Small intestine (tissue), 7 donors: Measurements from ENCODE around the gene ADAMTS8. TPM values are rescaled to one million over a fixed set of nuclear protein-coding genes. Genes with fewer than 3 reads are reported as not detected.

ENCODE experiments used
- DNase-seq, 2 donors: peaks; one replicate each; pipeline versions ENCODE4 v3.0.0 to v3.0.0-alpha.2; 2013
- FAIRE-seq: peaks from 2 replicates; lab custom pipeline; 2012; peaks lifted over from hg19 to GRCh38; lab: Jason Lieb, UNC
- H3K27ac ChIP-seq, 3 donors: one replicate each; pipeline ENCODE4 v1.5.1; 2013; ENCODE audit warnings: low read length in 2 of 3, mild to moderate bottlenecking in 2 of 3, control low read depth in 1 of 3, inconsistent platforms in 1 of 3, low read depth in 1 of 3, moderate library complexity in 1 of 3
- H3K27me3 ChIP-seq, 3 donors: one replicate each; pipeline ENCODE4 v1.6.1; 2013; ENCODE audit warnings: low read length in 3 of 3, inconsistent platforms in 1 of 3; ENCODE audit not compliant: control insufficient read depth in 3 of 3, insufficient read depth in 3 of 3
- H3K36me3 ChIP-seq, 3 donors: one replicate each; pipeline ENCODE4 v1.6.1; 2013; ENCODE audit warnings: low read length in 3 of 3, inconsistent platforms in 1 of 3, low read depth in 1 of 3, mild to moderate bottlenecking in 1 of 3, moderate library complexity in 1 of 3; ENCODE audit not compliant: control insufficient read depth in 3 of 3, insufficient read depth in 2 of 3
- H3K4me1 ChIP-seq, 3 donors: one replicate each; pipeline ENCODE4 v1.6.1; 2013; ENCODE audit warnings: low read length in 2 of 3, inconsistent platforms in 1 of 3, low read depth in 1 of 3, mild to moderate bottlenecking in 1 of 3, moderate library complexity in 1 of 3; ENCODE audit not compliant: control insufficient read depth in 3 of 3, insufficient read depth in 2 of 3
- H3K4me3 ChIP-seq, 3 donors: one replicate each; pipeline ENCODE4 v1.5.1; 2013; ENCODE audit warnings: low read length in 3 of 3, control low read depth in 1 of 3, inconsistent platforms in 1 of 3, low read depth in 1 of 3, mild to moderate bottlenecking in 1 of 3, moderate library complexity in 1 of 3
- H3K9me3 ChIP-seq, 2 donors: one replicate each; pipeline ENCODE4 v1.6.1; 2013; ENCODE audit warnings: low read depth in 1 of 2, low read length in 1 of 2; ENCODE audit not compliant: control insufficient read depth in 2 of 2, insufficient read depth in 1 of 2
- WGBS, 3 donors: extraction: QIAGEN DNeasy Blood & Tissue Kit; methylation state at CpG; one replicate each; pipeline ENCODE4 v1.1.7; 2013; 5-methylcytosine and 5-hydroxymethylcytosine counted together
- polyA plus RNA-seq, 4 donors: library from polyadenylated mRNA; stranded (reverse) in 3 of 4; unstranded in 1 of 4; fragments of 200-250 nt in 3 of 4; fragments of 120-200 nt in 1 of 4; gene quantifications; one replicate each; pipeline versions ENCODE4 v1.2.1 to v1.2.3, GENCODE V29; 2013
- donor health status: healthy with polysubstance abuse.
- donor health status: control.
- donor health status: control.
- donor health status: Bipolar disorder and iron deficiency.
- donor health status: healthy.

ADAMTS8 gene
- polyA plus RNA-seq, 4 donors = 0.95 to 1.9 TPM; not detected in 2

GRCh38 chr11:130473795-130474377, 45.5 kb upstream of the ADAMTS8 start:
- Histone ChIP-seq H3K36me3 (peaks cover 0 to 54% (median 0%) of the 10 kb centered on the region in 3 donors), H3K4me3 (no peak overlapping the region), H3K9me3 (no peaks in the 10 kb centered on the region), H3K4me1 (peaks cover 0 to 14% (median 0%) of the 10 kb centered on the region in 3 donors), H3K27me3 (no peaks in the 10 kb centered on the region), H3K27ac (no peak overlapping the region)
- no peak for FAIRE-seq
- DNase-seq = no peak
- 85 to 91% (median 87%) methylated on average over 20 to 21 of the region's 21 CpGs for WGBS, 3 donors

DNA sequence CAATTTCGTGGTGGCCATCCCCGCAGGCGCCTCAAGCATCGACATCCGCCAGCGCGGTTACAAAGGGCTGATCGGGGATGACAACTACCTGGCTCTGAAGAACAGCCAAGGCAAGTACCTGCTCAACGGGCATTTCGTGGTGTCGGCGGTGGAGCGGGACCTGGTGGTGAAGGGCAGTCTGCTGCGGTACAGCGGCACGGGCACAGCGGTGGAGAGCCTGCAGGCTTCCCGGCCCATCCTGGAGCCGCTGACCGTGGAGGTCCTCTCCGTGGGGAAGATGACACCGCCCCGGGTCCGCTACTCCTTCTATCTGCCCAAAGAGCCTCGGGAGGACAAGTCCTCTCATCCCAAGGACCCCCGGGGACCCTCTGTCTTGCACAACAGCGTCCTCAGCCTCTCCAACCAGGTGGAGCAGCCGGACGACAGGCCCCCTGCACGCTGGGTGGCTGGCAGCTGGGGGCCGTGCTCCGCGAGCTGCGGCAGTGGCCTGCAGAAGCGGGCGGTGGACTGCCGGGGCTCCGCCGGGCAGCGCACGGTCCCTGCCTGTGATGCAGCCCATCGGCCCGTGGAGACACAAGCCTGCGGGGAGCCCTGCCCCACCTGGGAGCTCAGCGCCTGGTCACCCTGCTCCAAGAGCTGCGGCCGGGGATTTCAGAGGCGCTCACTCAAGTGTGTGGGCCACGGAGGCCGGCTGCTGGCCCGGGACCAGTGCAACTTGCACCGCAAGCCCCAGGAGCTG, 44.8 kb upstream of the ADAMTS8 start:
- Histone ChIP-seq H3K27ac (no peak overlapping the region), H3K4me3 (no peak overlapping the region), H3K36me3 (peaks cover 0 to 54% (median 0%) of the 10 kb centered on the region in 3 donors), H3K4me1 (peaks cover 0 to 9% (median 0%) of the 10 kb centered on the region in 3 donors), H3K9me3 (no peaks in the 10 kb centered on the region), H3K27me3 (no peaks in the 10 kb centered on the region)
- FAIRE-seq (no peak), DNase-seq (no peak)
- 94 to 96% (median 95%) methylated on average over 41 to 52 of the region's 52 CpGs for WGBS, 3 donors

- Histone ChIP-seq H3K36me3 (peaks cover 0 to 54% (median 0%) of the 10 kb centered on the region in 3 donors), H3K27me3 (no peaks in the 10 kb centered on the region), H3K4me1 (peaks cover 0 to 2% (median 0%) of the 10 kb centered on the region in 3 donors), H3K27ac (no peak overlapping the region), H3K9me3 (no peaks in the 10 kb centered on the region), H3K4me3 (no peak overlapping the region)
- FAIRE-seq (no peak), DNase-seq (no peak)
- WGBS, 3 donors = 86 to 93% (median 92%) methylated on average over 7 of the region's 7 CpGs
Observed at GRCh38 chr11:130472434-130472961, 44.1 kb upstream of the ADAMTS8 start.

- FAIRE-seq = no peak
- 82 to 91% (median 90%) methylated on average over 11 of the region's 11 CpGs for WGBS, 3 donors
- Histone ChIP-seq H3K27me3 (no peaks in the 10 kb centered on the region), H3K9me3 (no peaks in the 10 kb centered on the region), H3K4me1 (no peaks in the 10 kb centered on the region), H3K4me3 (no peak overlapping the region), H3K36me3 (peaks cover 0 to 56% (median 0%) of the 10 kb centered on the region in 3 donors), H3K27ac (no peak overlapping the region)
- DNase-seq = no peak
Observed at GRCh38 chr11:130471731-130472433, 43.5 kb upstream of the ADAMTS8 start.

GRCh38 chr11:130470832-130471706, 42.7 kb upstream of the ADAMTS8 start:
- FAIRE-seq = no peak
- no peak for DNase-seq
- Histone ChIP-seq H3K27me3 (no peaks in the 10 kb centered on the region), H3K4me1 (no peaks in the 10 kb centered on the region), H3K4me3 (no peak overlapping the region), H3K36me3 (peaks cover 0 to 57% (median 0%) of the 10 kb centered on the region in 3 donors), H3K9me3 (no peaks in the 10 kb centered on the region), H3K27ac (no peak overlapping the region)
- 91 to 95% (median 94%) methylated on average over 20 of the region's 20 CpGs for WGBS, 3 donors

GRCh38 chr11:130469181-130469580, 40.8 kb upstream of the ADAMTS8 start:
- Histone ChIP-seq H3K36me3 (peaks cover 0 to 52% (median 0%) of the 10 kb centered on the region in 3 donors), H3K4me1 (no peaks in the 10 kb centered on the region), H3K27ac (no peak overlapping the region), H3K4me3 (no peak overlapping the region), H3K9me3 (no peaks in the 10 kb centered on the region), H3K27me3 (no peaks in the 10 kb centered on the region)
- DNase-seq = no peak
- FAIRE-seq = no peak
- 96 to 98% (median 97%) methylated on average over 6 of the region's 6 CpGs for WGBS, 3 donors

DNA sequence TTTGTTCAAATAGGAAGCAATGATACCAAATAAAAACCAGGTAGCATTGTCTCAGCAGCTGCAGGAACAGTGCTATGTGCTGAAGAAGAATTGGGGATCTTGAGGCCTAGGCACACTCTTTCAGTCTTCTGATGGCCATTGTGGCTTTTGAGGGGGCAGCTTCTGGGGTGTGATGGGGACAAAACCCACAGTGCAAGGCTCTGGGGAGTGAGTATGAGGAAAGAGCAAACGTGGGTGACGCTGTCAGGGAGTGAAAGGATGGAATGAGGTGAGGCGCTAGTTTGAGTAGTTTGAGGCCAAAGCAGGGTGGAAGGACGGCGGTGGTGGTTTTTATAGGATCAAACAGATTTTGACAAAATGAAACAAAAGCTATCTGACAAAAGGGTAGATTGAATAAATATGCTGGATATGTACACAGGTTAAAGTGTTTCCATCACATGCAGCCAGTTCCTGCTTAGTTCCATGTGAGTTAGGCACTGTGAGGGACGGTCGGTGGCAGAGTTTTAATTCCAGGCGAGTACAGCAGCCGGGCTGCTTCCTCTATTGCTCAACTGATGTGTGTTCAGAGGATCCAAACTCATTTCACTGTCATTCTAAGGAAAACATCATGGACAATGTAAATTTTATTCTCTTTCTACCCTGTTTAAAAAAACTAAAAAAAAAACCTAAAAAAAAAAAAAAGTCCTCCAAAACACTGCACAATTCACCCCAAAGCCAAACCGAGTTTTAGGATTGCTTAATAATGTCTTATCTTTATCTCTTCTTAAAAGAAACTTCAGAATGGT, 38.9 kb upstream of the ADAMTS8 start:
- Histone ChIP-seq H3K4me1 (no peaks in the 10 kb centered on the region), H3K27me3 (no peaks in the 10 kb centered on the region), H3K4me3 (no peak overlapping the region), H3K9me3 (no peaks in the 10 kb centered on the region), H3K36me3 (peaks cover 0 to 49% (median 0%) of the 10 kb centered on the region in 3 donors), H3K27ac (no peak overlapping the region)
- no peak for DNase-seq
- FAIRE-seq = no peak
- 84 to 90% (median 88%) methylated on average over 10 of the region's 10 CpGs for WGBS, 3 donors
